Parathyroid adenoma (tissue), 2 donors: Measurements from ENCODE around the gene TNRC18.
A peak's percentile ranks its signal among the peaks of the same experiment; 100 is the strongest.
"Not testable (repeated sequence)": the region's sequence is repeated elsewhere in the genome, so short reads cannot be mapped to it uniquely, and the experiment has no call there.

Experiments
- H2AFZ ChIP-seq: fragments of 300-600 bp; sonication (generic); one replicate; pipeline ENCODE4 v1.7.0; 2017; ENCODE audit warnings: antibody characterized with exemption, mild to moderate bottlenecking
- H3K27ac ChIP-seq: fragments of 300-600 bp; sonication (generic); one replicate; pipeline ENCODE4 v1.7.0; 2017
- H3K27me3 ChIP-seq: fragments of 300-600 bp; sonication (generic); one replicate; pipeline ENCODE4 v1.7.0; 2017; ENCODE audit warnings: low read length; ENCODE audit not compliant: control insufficient read depth, insufficient read depth
- H3K36me3 ChIP-seq: fragments of 300-600 bp; sonication (generic); one replicate; pipeline ENCODE4 v1.7.0; 2017; ENCODE audit warnings: low read length; ENCODE audit not compliant: control insufficient read depth, insufficient read depth
- H3K4me1 ChIP-seq: fragments of 300-600 bp; sonication (generic); one replicate; pipeline ENCODE4 v1.7.0; 2017; ENCODE audit warnings: control low read depth
- H3K4me2 ChIP-seq: fragments of 300-600 bp; sonication (generic); one replicate; pipeline ENCODE4 v1.7.0; 2017; ENCODE audit warnings: low read length
- H3K4me3 ChIP-seq: fragments of 300-600 bp; sonication (generic); one replicate; pipeline ENCODE4 v1.7.0; 2017; ENCODE audit warnings: low read depth, low read length
- H3K79me2 ChIP-seq: fragments of 300-600 bp; sonication (generic); one replicate; pipeline ENCODE4 v1.7.0; 2017; ENCODE audit warnings: control low read depth
- H3K9ac ChIP-seq: fragments of 300-600 bp; sonication (generic); one replicate; pipeline ENCODE4 v1.7.0; 2017; ENCODE audit warnings: mild to moderate bottlenecking
- H3K9me3 ChIP-seq: fragments of 300-600 bp; sonication (generic); one replicate; pipeline ENCODE4 v1.7.0; 2017; ENCODE audit warnings: low read length; ENCODE audit not compliant: control insufficient read depth
- TF ChIP-seq, protein P1 (sequence below): fragments of 300-600 bp; sonication (generic); IDR thresholded peaks from one replicate; pipeline ENCODE4 v1.7.0; 2017; ENCODE audit warnings: antibody characterized with exemption, mild to moderate bottlenecking
- donor health status: primary hyperparathyroidism.

TNRC18 gene, protein sequence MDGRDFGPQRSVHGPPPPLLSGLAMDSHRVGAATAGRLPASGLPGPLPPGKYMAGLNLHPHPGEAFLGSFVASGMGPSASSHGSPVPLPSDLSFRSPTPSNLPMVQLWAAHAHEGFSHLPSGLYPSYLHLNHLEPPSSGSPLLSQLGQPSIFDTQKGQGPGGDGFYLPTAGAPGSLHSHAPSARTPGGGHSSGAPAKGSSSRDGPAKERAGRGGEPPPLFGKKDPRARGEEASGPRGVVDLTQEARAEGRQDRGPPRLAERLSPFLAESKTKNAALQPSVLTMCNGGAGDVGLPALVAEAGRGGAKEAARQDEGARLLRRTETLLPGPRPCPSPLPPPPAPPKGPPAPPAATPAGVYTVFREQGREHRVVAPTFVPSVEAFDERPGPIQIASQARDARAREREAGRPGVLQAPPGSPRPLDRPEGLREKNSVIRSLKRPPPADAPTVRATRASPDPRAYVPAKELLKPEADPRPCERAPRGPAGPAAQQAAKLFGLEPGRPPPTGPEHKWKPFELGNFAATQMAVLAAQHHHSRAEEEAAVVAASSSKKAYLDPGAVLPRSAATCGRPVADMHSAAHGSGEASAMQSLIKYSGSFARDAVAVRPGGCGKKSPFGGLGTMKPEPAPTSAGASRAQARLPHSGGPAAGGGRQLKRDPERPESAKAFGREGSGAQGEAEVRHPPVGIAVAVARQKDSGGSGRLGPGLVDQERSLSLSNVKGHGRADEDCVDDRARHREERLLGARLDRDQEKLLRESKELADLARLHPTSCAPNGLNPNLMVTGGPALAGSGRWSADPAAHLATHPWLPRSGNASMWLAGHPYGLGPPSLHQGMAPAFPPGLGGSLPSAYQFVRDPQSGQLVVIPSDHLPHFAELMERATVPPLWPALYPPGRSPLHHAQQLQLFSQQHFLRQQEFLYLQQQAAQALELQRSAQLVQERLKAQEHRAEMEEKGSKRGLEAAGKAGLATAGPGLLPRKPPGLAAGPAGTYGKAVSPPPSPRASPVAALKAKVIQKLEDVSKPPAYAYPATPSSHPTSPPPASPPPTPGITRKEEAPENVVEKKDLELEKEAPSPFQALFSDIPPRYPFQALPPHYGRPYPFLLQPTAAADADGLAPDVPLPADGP (N-terminal part only)

GRCh38 chr7:5423306-5423975 lies at the start of gene TNRC18:
Gene TNRC18, minus strand, starts transcription at chr7:5423834. Its CDS starts 2,588 bp downstream, at chr7:5421246.
- Histone ChIP-seq H3K27ac (peak within 1 kb of the TSS; percentile 100), H2AFZ (peak within 1 kb of the TSS; percentile 59), H3K4me3 (peak within 1 kb of the TSS; percentile 97), H3K9me3 (no peaks in the 10 kb centered on the region), H3K36me3 (no peaks in the 10 kb centered on the region), H3K9ac (peak within 1 kb of the TSS; percentile 99), H3K4me1 (peaks cover 4% of the 10 kb centered on the region), H3K27me3 (no peaks in the 10 kb centered on the region), H3K4me2 (peak within 1 kb of the TSS; percentile 100), H3K79me2 (peaks cover 48% of the 10 kb centered on the region)
- TF ChIP-seq, protein P1, sequence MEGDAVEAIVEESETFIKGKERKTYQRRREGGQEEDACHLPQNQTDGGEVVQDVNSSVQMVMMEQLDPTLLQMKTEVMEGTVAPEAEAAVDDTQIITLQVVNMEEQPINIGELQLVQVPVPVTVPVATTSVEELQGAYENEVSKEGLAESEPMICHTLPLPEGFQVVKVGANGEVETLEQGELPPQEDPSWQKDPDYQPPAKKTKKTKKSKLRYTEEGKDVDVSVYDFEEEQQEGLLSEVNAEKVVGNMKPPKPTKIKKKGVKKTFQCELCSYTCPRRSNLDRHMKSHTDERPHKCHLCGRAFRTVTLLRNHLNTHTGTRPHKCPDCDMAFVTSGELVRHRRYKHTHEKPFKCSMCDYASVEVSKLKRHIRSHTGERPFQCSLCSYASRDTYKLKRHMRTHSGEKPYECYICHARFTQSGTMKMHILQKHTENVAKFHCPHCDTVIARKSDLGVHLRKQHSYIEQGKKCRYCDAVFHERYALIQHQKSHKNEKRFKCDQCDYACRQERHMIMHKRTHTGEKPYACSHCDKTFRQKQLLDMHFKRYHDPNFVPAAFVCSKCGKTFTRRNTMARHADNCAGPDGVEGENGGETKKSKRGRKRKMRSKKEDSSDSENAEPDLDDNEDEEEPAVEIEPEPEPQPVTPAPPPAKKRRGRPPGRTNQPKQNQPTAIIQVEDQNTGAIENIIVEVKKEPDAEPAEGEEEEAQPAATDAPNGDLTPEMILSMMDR = no peak

GRCh38 chr7:5472432-5473315 lies 49.0 kb upstream of the TNRC18 start:
- Histone ChIP-seq H2AFZ (no peak overlapping the region), H3K9me3 (no peaks in the 10 kb centered on the region), H3K27ac (no peak overlapping the region), H3K36me3 (no peaks in the 10 kb centered on the region), H3K27me3 (no peaks in the 10 kb centered on the region), H3K4me3 (no peak overlapping the region), H3K4me2 (no peak overlapping the region), H3K9ac (no peak overlapping the region), H3K4me1 (peaks cover 9% of the 10 kb centered on the region), H3K79me2 (no peaks in the 10 kb centered on the region)
- TF ChIP-seq, protein P1 = no peak

- not testable (repeated sequence) for H2AFZ ChIP-seq, H3K27me3 ChIP-seq, H3K36me3 ChIP-seq, H3K27ac ChIP-seq, H3K4me1 ChIP-seq, H3K79me2 ChIP-seq, H3K4me3 ChIP-seq, H3K9ac ChIP-seq, H3K9me3 ChIP-seq, H3K4me2 ChIP-seq
Measured at GRCh38 chr7:5471623-5472022, 48.0 kb upstream of the TNRC18 start.

DNA sequence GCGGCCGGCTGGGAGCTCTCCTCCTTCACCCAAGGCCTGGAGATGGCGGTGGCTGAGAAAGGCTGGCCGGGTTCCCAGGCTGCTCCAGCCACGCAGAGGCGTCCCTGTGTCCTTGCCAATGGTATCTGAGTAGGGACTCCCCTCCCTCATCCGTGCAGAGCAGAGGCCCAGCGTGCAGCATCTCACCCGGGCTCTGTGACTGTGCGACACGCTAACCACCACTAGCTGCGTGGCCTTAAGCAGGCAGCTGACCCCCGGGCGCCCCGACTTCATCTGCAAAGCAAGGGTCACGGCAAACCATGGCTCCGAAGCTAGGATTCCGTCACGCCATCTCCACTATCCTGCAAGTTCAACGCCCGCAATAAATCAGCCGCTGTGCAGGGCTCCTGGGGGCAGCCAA lies 47.2 kb upstream of the TNRC18 start:
- Histone ChIP-seq H2AFZ (peak overlapping the region; percentile 87), H3K79me2 (no peaks in the 10 kb centered on the region), H3K4me3 (no peak overlapping the region), H3K4me2 (peak overlapping the region; percentile 33), H3K9ac (no peak overlapping the region), H3K27ac (peak overlapping the region; percentile 33), H3K4me1 (peaks cover 9% of the 10 kb centered on the region), H3K27me3 (no peaks in the 10 kb centered on the region), H3K36me3 (no peaks in the 10 kb centered on the region), H3K9me3 (no peaks in the 10 kb centered on the region)
- TF ChIP-seq, protein P1 = no peak
